ENCODE results near the gene TNFAIP8. TPM values are rescaled to one million over a fixed set of nuclear protein-coding genes. Genes with fewer than 3 reads are reported as not detected.
"Not testable (repeated sequence)": the region's sequence is repeated elsewhere in the genome, so short reads cannot be mapped to it uniquely, and the experiment has no call there.

TNFAIP8 gene
- total RNA-seq, 1 donor from 2014 or later, result 5.0 TPM

GRCh38 chr5:119428166-119428565, 72.3 kb downstream of the TNFAIP8 start:
- DNase-seq, result not testable (repeated sequence)

- DNase-seq, result not testable (repeated sequence)
These were observed 72.8 kb downstream of the TNFAIP8 start for GRCh38 chr5:119428574-119428973.

- not testable (repeated sequence) for DNase-seq
These were observed 76.9 kb downstream of the TNFAIP8 start for GRCh38 chr5:119432674-119433237.

- DNase-seq, result peak; percentile 7
These were observed 79.8 kb downstream of the TNFAIP8 start for GRCh38 chr5:119435436-119436132.

GRCh38 chr5:119437785-119438586, 82.2 kb downstream of the TNFAIP8 start:
- DNase-seq, result not testable (repeated sequence)

- not testable (repeated sequence) for DNase-seq
These were observed 82.7 kb downstream of the TNFAIP8 start for GRCh38 chr5:119438587-119438917.

- no peak for DNase-seq
These were observed 83.4 kb downstream of the TNFAIP8 start for GRCh38 chr5:119439140-119439631.

GRCh38 chr5:119439632-119440031, 83.8 kb downstream of the TNFAIP8 start:
- DNase-seq, result not testable (repeated sequence)

GRCh38 chr5:119444643-119445042, 88.8 kb downstream of the TNFAIP8 start:
- DNase-seq, result not testable (repeated sequence)

GRCh38 chr5:119445544-119445943, 89.7 kb downstream of the TNFAIP8 start:
- DNase-seq, result no peak

Small RNA genes lying within 50 kb of the gene (small RNA-seq; reads per million reads assigned to genes)
- gene RN7SL174P (not detected), gene RNA5SP190 (not detected)

Other genes starting within 250 kb of the TNFAIP8 start
- 203 TPM for gene HSD17B4, start 96.5 kb downstream of the TNFAIP8 start, total RNA-seq

Measured in occipital lobe (tissue), 3 donors.